Subcutaneous abdominal adipose tissue (tissue), 5 donors: ENCODE measurements around the gene THEM4.

Experiments used
- H3K27ac ChIP-seq: one replicate; pipeline ENCODE4 v1.7.0; 2013; ENCODE audit warnings: low read depth, mild to moderate bottlenecking, inconsistent platforms, low read length, moderate library complexity
- H3K27me3 ChIP-seq, 5 donors: one replicate each; pipeline ENCODE4 v1.7.0; 2013; ENCODE audit warnings: low read length in 5 of 5, inconsistent platforms in 1 of 5; ENCODE audit not compliant: control insufficient read depth in 5 of 5, insufficient read depth in 4 of 5
- H3K36me3 ChIP-seq, 5 donors: one replicate each; pipeline ENCODE4 v1.7.0; 2013; ENCODE audit warnings: low read length in 5 of 5; ENCODE audit not compliant: control insufficient read depth in 5 of 5, insufficient read depth in 5 of 5
- H3K4me1 ChIP-seq, 5 donors: one replicate each; pipeline ENCODE4 v1.7.0; 2013; ENCODE audit warnings: low read length in 5 of 5, mild to moderate bottlenecking in 3 of 5, moderate library complexity in 1 of 5; ENCODE audit not compliant: control insufficient read depth in 5 of 5, insufficient read depth in 5 of 5
- H3K4me3 ChIP-seq, 5 donors: one replicate each; pipeline ENCODE4 v1.7.0; 2013; ENCODE audit warnings: low read length in 5 of 5, low read depth in 1 of 5
- H3K9ac ChIP-seq, 5 donors: one replicate each; pipeline ENCODE4 v1.7.0; 2013; ENCODE audit warnings: low read length in 5 of 5, mild to moderate bottlenecking in 4 of 5, moderate library complexity in 3 of 5
- H3K9me3 ChIP-seq, 5 donors: one replicate each; pipeline ENCODE4 v1.7.0; 2013; ENCODE audit warnings: low read length in 5 of 5; ENCODE audit not compliant: control insufficient read depth in 5 of 5
- donor health status: healthy.
- donor health status: healthy.
- donor health status: healthy.
- donor health status: healthy.
- donor health status: healthy.

THEM4 gene

DNA sequence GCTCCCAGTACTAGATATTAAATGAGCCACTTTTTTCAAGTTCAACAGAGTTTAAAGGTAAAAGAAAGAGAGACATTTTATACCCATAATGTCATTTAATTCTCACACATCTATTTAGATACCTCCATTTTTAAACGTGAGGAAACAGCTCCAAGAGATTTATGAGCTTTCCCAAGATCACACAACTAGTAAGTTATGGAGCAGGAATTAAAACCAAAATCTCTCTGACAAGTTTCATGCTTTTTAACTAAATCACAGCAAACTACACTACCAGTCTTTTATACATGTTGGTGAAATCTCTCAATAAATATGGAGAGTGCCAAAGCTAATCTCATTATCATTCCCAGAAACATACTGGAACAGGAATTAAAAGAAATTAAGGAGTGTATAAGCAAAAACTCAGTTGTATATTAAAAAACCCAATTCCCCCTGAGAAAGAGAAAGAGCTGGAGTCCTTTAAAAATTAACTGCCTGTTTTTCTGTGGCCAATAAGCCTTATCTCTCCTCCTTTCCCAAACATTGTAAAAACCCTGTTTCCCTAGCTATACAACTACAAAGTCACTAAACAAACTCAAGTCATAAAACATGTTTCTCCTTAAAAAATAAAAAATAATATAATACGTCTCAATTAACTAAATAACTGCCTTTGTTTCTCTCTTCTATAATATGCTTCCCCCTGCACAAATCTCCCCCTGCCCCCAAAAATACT lies 26.7 kb upstream of the THEM4 start:
- no peaks in the 10 kb centered on the region for H3K9me3 ChIP-seq
- no peaks in the 10 kb centered on the region for H3K27me3 ChIP-seq
- no peak overlapping the region for H3K27ac ChIP-seq
- peaks cover 0 to 9% (median 0%) of the 10 kb centered on the region in 5 donors for H3K4me1 ChIP-seq
- no peaks in the 10 kb centered on the region for H3K36me3 ChIP-seq
- H3K9ac ChIP-seq = no peak overlapping the region
- no peak overlapping the region for H3K4me3 ChIP-seq

- H3K36me3 ChIP-seq = no peaks in the 10 kb centered on the region
- H3K4me1 ChIP-seq = peaks cover 0 to 6% (median 0%) of the 10 kb centered on the region in 5 donors
- H3K27me3 ChIP-seq = no peaks in the 10 kb centered on the region
- no peaks in the 10 kb centered on the region for H3K9me3 ChIP-seq
- no peak overlapping the region for H3K27ac ChIP-seq
- no peak overlapping the region for H3K9ac ChIP-seq
- H3K4me3 ChIP-seq = no peak overlapping the region
Observed at GRCh38 chr1:151935154-151935553, 25.8 kb upstream of the THEM4 start.

DNA sequence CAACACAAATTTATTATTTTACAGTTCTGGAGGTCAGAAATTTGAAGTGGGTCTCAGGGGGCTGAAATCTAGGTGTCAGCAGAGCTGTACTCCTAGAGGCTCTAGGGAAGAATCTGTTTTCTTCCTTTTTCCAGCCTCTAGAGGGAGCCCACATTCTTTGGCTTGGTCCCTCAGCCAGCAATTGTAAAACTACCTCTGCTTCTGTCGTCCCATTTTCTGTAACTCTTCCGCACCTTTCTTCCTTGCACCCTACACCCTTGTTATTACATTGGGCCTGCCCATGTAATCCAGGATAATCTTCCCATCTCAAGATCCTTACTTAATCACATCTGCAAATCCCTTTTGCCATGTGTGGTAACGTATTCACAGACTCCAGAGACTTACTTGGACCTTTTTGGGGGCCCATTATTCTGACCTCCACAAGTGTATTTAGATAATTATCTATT lies 24.8 kb upstream of the THEM4 start:
- Histone ChIP-seq H3K27me3 (no peaks in the 10 kb centered on the region), H3K4me1 (peaks cover 0 to 6% (median 0%) of the 10 kb centered on the region in 5 donors), H3K27ac (no peak overlapping the region), H3K4me3 (no peak overlapping the region), H3K9ac (no peak overlapping the region), H3K9me3 (no peaks in the 10 kb centered on the region), H3K36me3 (no peaks in the 10 kb centered on the region)

- H3K9me3 ChIP-seq = no peaks in the 10 kb centered on the region
- no peak overlapping the region for H3K4me3 ChIP-seq
- H3K36me3 ChIP-seq = no peaks in the 10 kb centered on the region
- peaks cover 0 to 10% (median 0%) of the 10 kb centered on the region in 5 donors for H3K4me1 ChIP-seq
- H3K27me3 ChIP-seq = no peaks in the 10 kb centered on the region
- H3K9ac ChIP-seq = no peak overlapping the region
- no peak overlapping the region for H3K27ac ChIP-seq
Observed at GRCh38 chr1:151924691-151925587, 15.6 kb upstream of the THEM4 start.

DNA sequence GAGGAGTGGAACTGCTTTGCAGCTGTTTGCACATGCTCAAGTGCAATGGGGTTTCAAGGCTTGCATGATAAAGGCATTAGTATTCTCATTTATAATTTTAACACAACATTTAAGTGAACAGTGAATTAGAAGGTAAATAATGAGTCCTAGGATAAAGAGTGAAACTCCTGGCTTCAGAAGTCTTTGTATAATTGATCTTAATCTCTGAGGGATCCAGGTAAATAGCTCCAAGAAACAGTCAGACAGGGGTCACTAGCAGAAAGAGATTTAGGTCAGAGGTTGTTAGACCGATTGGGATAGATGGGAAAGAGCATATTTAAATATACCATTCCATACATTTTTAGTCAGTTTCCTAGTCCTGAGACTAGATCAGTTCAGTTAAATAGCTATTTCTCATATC lies 14.1 kb upstream of the THEM4 start:
- Histone ChIP-seq H3K4me3 (no peak overlapping the region), H3K9ac (no peak overlapping the region), H3K9me3 (no peaks in the 10 kb centered on the region), H3K4me1 (peaks cover 0 to 10% (median 0%) of the 10 kb centered on the region in 5 donors), H3K27me3 (no peaks in the 10 kb centered on the region), H3K27ac (no peak overlapping the region), H3K36me3 (no peaks in the 10 kb centered on the region)

DNA sequence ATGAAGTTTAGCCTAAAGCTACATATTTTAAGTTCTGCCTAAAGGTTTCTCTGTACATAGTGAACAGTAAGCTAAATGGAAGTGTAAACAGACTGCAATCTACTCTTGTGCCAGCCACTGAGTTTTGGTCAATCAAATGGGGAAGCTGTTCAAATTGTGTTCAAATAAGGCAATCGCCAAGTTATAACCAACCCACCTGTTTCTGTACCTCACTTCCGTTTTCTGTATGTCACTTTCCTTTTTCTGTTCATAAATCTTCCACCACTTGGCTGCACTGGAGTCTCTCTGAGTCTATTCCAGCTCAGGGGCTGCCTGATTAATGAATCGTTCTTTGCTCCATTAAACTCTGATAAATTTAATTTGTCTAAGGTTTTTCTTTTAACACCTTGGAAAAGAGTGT lies 10.8 kb upstream of the THEM4 start:
- no peaks in the 10 kb centered on the region for H3K4me1 ChIP-seq
- no peaks in the 10 kb centered on the region for H3K9me3 ChIP-seq
- H3K9ac ChIP-seq = no peak overlapping the region
- H3K27me3 ChIP-seq = no peaks in the 10 kb centered on the region
- no peak overlapping the region for H3K27ac ChIP-seq
- H3K36me3 ChIP-seq = no peaks in the 10 kb centered on the region
- H3K4me3 ChIP-seq = no peak overlapping the region

DNA sequence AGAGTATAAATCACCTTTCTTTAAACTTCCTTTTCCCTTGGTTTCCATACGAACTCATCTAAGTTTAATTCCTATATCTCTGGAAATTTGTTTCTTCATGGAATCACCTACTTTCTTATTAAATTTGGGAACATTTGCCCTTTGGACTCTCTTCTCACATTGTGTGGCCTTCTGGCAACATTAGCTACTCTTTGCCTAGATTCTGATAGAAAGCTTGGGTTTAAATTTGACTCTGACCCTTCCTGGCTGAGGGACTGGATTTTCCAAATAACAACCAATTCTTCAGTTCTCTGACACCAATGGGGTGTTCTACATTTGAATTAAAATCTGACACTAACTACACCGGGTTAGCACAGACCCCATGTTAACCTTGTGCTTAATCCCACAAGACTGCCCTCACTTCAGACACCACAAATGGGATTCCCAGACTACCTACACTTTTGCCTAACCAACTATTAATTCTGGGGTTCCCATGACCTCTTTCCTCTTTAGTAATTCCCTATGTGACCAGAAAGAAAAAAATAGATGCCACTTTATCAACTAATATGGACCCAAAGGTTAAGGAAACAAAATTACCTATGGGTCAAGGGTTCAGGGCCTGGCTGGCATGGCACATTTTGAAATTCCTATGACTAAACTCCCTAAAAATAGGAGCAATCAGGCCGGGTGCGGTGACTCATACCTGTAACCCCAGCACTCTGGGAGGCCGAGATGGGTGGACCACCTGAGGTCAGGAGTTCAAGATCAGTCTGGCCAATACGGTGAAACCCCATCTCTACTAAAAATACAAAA lies 9.7 kb upstream of the THEM4 start:
- H3K27me3 ChIP-seq = no peaks in the 10 kb centered on the region
- no peaks in the 10 kb centered on the region for H3K4me1 ChIP-seq
- H3K9me3 ChIP-seq = no peaks in the 10 kb centered on the region
- no peak overlapping the region for H3K4me3 ChIP-seq
- H3K27ac ChIP-seq = no peak overlapping the region
- H3K9ac ChIP-seq = no peak overlapping the region
- no peaks in the 10 kb centered on the region for H3K36me3 ChIP-seq

- Histone ChIP-seq H3K4me1 (no peaks in the 10 kb centered on the region), H3K9ac (no peak overlapping the region), H3K27me3 (no peaks in the 10 kb centered on the region), H3K27ac (no peak overlapping the region), H3K4me3 (no peak overlapping the region), H3K36me3 (no peaks in the 10 kb centered on the region), H3K9me3 (peaks cover 0 to 2% (median 0%) of the 10 kb centered on the region in 5 donors)
Observed at GRCh38 chr1:151918156-151918555, 8.8 kb upstream of the THEM4 start.

GRCh38 chr1:151916726-151917370 lies 7.5 kb upstream of the THEM4 start:
- H3K36me3 ChIP-seq = no peaks in the 10 kb centered on the region
- H3K9ac ChIP-seq = no peak overlapping the region
- H3K4me1 ChIP-seq = no peaks in the 10 kb centered on the region
- no peak overlapping the region for H3K4me3 ChIP-seq
- no peaks in the 10 kb centered on the region for H3K27me3 ChIP-seq
- H3K9me3 ChIP-seq = peaks cover 0 to 6% (median 2%) of the 10 kb centered on the region in 5 donors
- no peak overlapping the region for H3K27ac ChIP-seq
